ENCODE results near the gene CACNA1G. TPM values are rescaled to one million over a fixed set of nuclear protein-coding genes. Genes with fewer than 3 reads are reported as not detected.

Gene CACNA1G
- total and polyA plus RNA-seq, 2 donors (not counting 3 experiments of a cell fraction or from before 2014, with no cell fraction given), result not detected

DNA sequence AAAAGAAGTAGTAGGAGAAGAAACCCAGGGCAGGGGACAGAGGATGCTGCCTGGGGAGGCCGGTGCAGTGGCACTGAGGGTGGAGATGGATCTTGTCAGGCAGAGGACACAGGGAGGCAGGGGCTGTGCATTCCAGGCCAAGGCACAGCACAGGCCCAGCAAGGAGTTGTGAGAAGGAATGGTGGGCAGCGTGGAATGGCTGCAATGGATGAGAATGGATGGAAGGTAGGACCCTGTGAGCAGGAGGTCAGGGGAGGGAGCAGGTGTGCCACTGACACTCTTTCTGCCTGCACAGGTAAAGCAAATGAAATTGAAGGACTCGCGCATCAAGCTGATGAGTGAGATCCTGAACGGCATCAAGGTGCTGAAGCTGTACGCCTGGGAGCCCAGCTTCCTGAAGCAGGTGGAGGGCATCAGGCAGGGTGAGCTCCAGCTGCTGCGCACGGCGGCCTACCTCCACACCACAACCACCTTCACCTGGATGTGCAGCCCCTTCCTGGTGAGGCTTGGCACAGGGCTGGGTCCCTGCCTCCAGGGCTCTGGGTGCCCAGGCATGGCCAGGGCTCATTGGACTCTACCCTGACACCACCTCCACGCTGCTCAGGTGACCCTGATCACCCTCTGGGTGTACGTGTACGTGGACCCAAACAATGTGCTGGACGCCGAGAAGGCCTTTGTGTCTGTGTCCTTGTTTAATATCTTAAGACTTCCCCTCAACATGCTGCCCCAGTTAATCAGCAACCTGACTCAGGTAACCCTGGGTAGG lies 106.9 kb downstream of the CACNA1G start:
- Histone ChIP-seq H3K9ac (replicated peaks; ENCODE audit: extremely low read depth, insufficient read depth, low read length) (no peak overlapping the region), H2AFZ (ENCODE audit: low read depth, low read length) (no peak overlapping the region), H3K4me1 (ENCODE audit: control insufficient read depth, extremely low read depth, insufficient read depth, low read length) (peaks cover 17% of the 10 kb centered on the region), H3K9me1 (replicated peaks; ENCODE audit: control insufficient read depth, extremely low read depth, insufficient read depth, low read length) (no peaks in the 10 kb centered on the region), H3K4me3 (replicated peaks in 1 of 3; ENCODE audit: insufficient read depth in 1 of 3, low read depth in 1 of 3, low read length in 3 of 3) (no peak overlapping the region), H3K9me3 (replicated peaks; ENCODE audit: control insufficient read depth, insufficient read depth, low read length) (no peaks in the 10 kb centered on the region), H4K20me1 (replicated peaks; ENCODE audit: control insufficient read depth, extremely low read depth, insufficient read depth, low read length) (no peaks in the 10 kb centered on the region), H3K4me2 (ENCODE audit: insufficient read depth, low read length) (peak overlapping the region; percentile 18), H3K27ac (ENCODE audit: insufficient read depth, low read depth, low read length) (peak overlapping the region; percentile 50), H3K79me2 (ENCODE audit: control insufficient read depth, insufficient read depth, low read length) (no peaks in the 10 kb centered on the region), H3K36me3 (ENCODE audit: control insufficient read depth in 2 of 2, extremely low read depth in 1 of 2, insufficient read depth in 2 of 2, low read length in 2 of 2) (no peaks in the 10 kb centered on the region), H3K27me3 (ENCODE audit: control insufficient read depth in 2 of 2, insufficient read depth in 2 of 2, low read length in 2 of 2) (no peaks in the 10 kb centered on the region)
- ChIA-PET POLR2A (no interaction called here), CTCF (interaction anchor here (0.7 to 5.2 kb wide), 3 partner anchors 28 to 175 kb away, joined by 3 to 21 read pairs (median 4); no protein-coding TSS in a partner anchor)
- FAIRE-seq (no peak), DNase-seq (ENCODE audit: low read depth, low spot score) (no peak)
- TF ChIP-seq MYC (IDR thresholded peaks at IDR 0.05; ENCODE audit: low read depth, low read length), result no peak
- TF ChIP-seq POLR2AphosphoS5 (IDR thresholded peaks at IDR 0.05; ENCODE audit: insufficient read depth, low read depth, low read length), result no peak
- TF ChIP-seq JUN (IDR thresholded peaks at IDR 0.05; ENCODE audit: borderline replicate concordance, insufficient read depth, insufficient read length, low read depth), result no peak
- TF ChIP-seq, protein P1, sequence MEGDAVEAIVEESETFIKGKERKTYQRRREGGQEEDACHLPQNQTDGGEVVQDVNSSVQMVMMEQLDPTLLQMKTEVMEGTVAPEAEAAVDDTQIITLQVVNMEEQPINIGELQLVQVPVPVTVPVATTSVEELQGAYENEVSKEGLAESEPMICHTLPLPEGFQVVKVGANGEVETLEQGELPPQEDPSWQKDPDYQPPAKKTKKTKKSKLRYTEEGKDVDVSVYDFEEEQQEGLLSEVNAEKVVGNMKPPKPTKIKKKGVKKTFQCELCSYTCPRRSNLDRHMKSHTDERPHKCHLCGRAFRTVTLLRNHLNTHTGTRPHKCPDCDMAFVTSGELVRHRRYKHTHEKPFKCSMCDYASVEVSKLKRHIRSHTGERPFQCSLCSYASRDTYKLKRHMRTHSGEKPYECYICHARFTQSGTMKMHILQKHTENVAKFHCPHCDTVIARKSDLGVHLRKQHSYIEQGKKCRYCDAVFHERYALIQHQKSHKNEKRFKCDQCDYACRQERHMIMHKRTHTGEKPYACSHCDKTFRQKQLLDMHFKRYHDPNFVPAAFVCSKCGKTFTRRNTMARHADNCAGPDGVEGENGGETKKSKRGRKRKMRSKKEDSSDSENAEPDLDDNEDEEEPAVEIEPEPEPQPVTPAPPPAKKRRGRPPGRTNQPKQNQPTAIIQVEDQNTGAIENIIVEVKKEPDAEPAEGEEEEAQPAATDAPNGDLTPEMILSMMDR (IDR thresholded peaks at IDR 0.05; ENCODE audit: extremely low read depth in 1 of 2, insufficient read depth in 1 of 2, low read depth in 1 of 2, low read length in 2 of 2), result no peak
- TF ChIP-seq, protein P2, sequence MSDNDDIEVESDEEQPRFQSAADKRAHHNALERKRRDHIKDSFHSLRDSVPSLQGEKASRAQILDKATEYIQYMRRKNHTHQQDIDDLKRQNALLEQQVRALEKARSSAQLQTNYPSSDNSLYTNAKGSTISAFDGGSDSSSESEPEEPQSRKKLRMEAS (IDR thresholded peaks at IDR 0.05; ENCODE audit: insufficient read depth, insufficient read length), result no peak
- no peak for TF ChIP-seq POLR2A (IDR thresholded peaks at IDR 0.05; ENCODE audit: low read depth, low read length)
- no peak for TF ChIP-seq EZH2 (IDR thresholded peaks at IDR 0.05; ENCODE audit: borderline replicate concordance, low read depth, low read length, severe bottlenecking)
- TF ChIP-seq GATA2 (IDR thresholded peaks at IDR 0.05; ENCODE audit: insufficient read depth, insufficient read length, low read depth, low read length), result no peak
- no peak for TF ChIP-seq FOS (IDR thresholded peaks at IDR 0.05; ENCODE audit: borderline replicate concordance, insufficient read depth, low read length)
- BruUV-seq (replicated peaks), result no TSS peak
- intact Hi-C loops (cut with micrococcal nuclease) (loop anchor here (1.0 kb wide), 1 partner anchor 7 kb away; no protein-coding TSS in a partner anchor), dilution Hi-C loops (cut with MboI; ENCODE audit: extremely low pct_ligation_motif_present, low sequenced_read_pairs) (no loop called here)

Measured in endothelial cell of umbilical vein (primary cell).